K562 (cell line): Measurements from ENCODE around the gene PLEKHF1. TPM values are rescaled to one million over a fixed set of nuclear protein-coding genes. Genes with fewer than 3 reads are reported as not detected.

Experiments used
- FOXA1 ChIP-seq: fragments of 450-650 bp; IDR thresholded peaks from 2 replicates; pipeline ENCODE4 v1.6.1; 2016; ENCODE audit warnings: mild to moderate bottlenecking, borderline replicate concordance
- KDM1A ChIP-seq, 2 experiments: fragments of 450-650 bp; IDR thresholded peaks; 2 replicates each; pipeline ENCODE4 v1.6.1; 2016; ENCODE audit warnings: mild to moderate bottlenecking in 2 of 2
- MTA3 ChIP-seq: fragments of 450-650 bp; formaldehyde crosslinking; IDR thresholded peaks from 2 replicates; pipeline ENCODE4 v1.6.1; 2017; ENCODE audit warnings: mild to moderate bottlenecking, borderline replicate concordance
- NCOA6 ChIP-seq: fragments of 450-650 bp; IDR thresholded peaks from 2 replicates; pipeline ENCODE4 v1.6.1; 2017; ENCODE audit warnings: mild to moderate bottlenecking
- NFXL1 ChIP-seq: fragments of 450-650 bp; formaldehyde crosslinking; IDR thresholded peaks from 2 replicates; pipeline ENCODE4 v1.4.0; 2021; ENCODE audit warnings: mild to moderate bottlenecking
- NR4A1 ChIP-seq, 2 experiments: fragments of 250-450 bp in 1 of 2; fragments of 450-650 bp in 1 of 2; sonication (Bioruptor Pico) in 1 of 2; IDR thresholded peaks; 2 replicates each; pipeline versions ENCODE4 v1.4.0 to v1.6.1; 2016 to 2020; ENCODE audit warnings: mild to moderate bottlenecking in 2 of 2, missing compliant biosample characterization in 1 of 2, missing genetic modification characterization in 1 of 2, moderate library complexity in 1 of 2
- POLR2G ChIP-seq: fragments of 200-400 bp; formaldehyde crosslinking; IDR thresholded peaks from 2 replicates; pipeline ENCODE4 v1.6.1; 2017; ENCODE audit warnings: low read depth, mild to moderate bottlenecking, antibody characterized with exemption, low read length, moderate library complexity
- PPARD ChIP-seq: fragments of 250-450 bp; sonication (Bioruptor Pico); IDR thresholded peaks from 2 replicates; pipeline ENCODE4 v1.8.0; 2022; ENCODE audit warnings: inconsistent platforms, mild to moderate bottlenecking, moderate library complexity
- PRPF4 ChIP-seq: fragments of 200-400 bp; formaldehyde crosslinking; IDR thresholded peaks from one replicate; pipeline ENCODE4 v1.6.1; 2017; ENCODE audit warnings: low read length, low read depth, mild to moderate bottlenecking; ENCODE audit not compliant: insufficient read depth, poor library complexity, severe bottlenecking
- RBBP5 ChIP-seq: fragments of 200-600 bp; sonication (generic); IDR thresholded peaks from 2 replicates; pipeline ENCODE4 v1.6.1; 2012; ENCODE audit warnings: borderline replicate concordance, mild to moderate bottlenecking, low read length, control low read depth, inconsistent platforms; ENCODE audit not compliant: insufficient read depth, poor library complexity, severe bottlenecking
- RBM25 ChIP-seq: fragments of 200-400 bp; formaldehyde crosslinking; IDR thresholded peaks from 2 replicates; pipeline ENCODE4 v1.6.1; 2018; ENCODE audit warnings: low read length, low read depth, moderate library complexity; ENCODE audit not compliant: severe bottlenecking
- SOX6 ChIP-seq: fragments of 450-650 bp; IDR thresholded peaks from 2 replicates; pipeline ENCODE4 v1.6.1; 2014; ENCODE audit warnings: mild to moderate bottlenecking
- SREBF2 ChIP-seq: sonication (generic); formaldehyde crosslinking; IDR thresholded peaks from 2 replicates; pipeline ENCODE4 v1.4.0; 2020; ENCODE audit warnings: mild to moderate bottlenecking, missing genetic modification reagents
- STAT5B ChIP-seq: fragments of 250-450 bp; sonication (Bioruptor Pico); IDR thresholded peaks from 2 replicates; pipeline ENCODE4 v1.8.0; 2021; ENCODE audit warnings: mild to moderate bottlenecking, inconsistent platforms
- TAF15 ChIP-seq: fragments of 200-400 bp; formaldehyde crosslinking; IDR thresholded peaks from 2 replicates; pipeline ENCODE4 v1.6.1; 2017; ENCODE audit warnings: mild to moderate bottlenecking, low read depth, low read length, moderate library complexity
- ZNF311 ChIP-seq: fragments of 250-450 bp; sonication (Bioruptor Pico); IDR thresholded peaks from 2 replicates; pipeline ENCODE4 v1.4.0; 2020; ENCODE audit warnings: mild to moderate bottlenecking, moderate library complexity
- ZNF77 ChIP-seq: fragments of 250-450 bp; sonication (Bioruptor Pico); IDR thresholded peaks from 2 replicates; pipeline ENCODE4 v1.5.0; 2020
- polyA plus RNA-seq, 8 experiments: library from polyadenylated mRNA; depleted of rRNA in 4 of 8; stranded (reverse) in 5 of 8; unstranded in 3 of 8; fragments of >200 nt; fragmentation: Nextera tagmentation in 2 of 8; fragmentation: Illumina TruSeq in 1 of 8; extraction: Ambion mirVana in 2 of 8; extraction: Trizol in 1 of 8; gene quantifications; 2 replicates each; pipeline versions ENCODE4 v1.2.1 to v1.2.3, GENCODE V29; 2011 to 2014; ENCODE audit warnings: inconsistent platforms in 1 of 8, missing spikeins in 1 of 8
- total RNA-seq, 7 experiments: library from RNA; depleted of rRNA in 6 of 7; stranded (reverse); fragments of >200 nt in 6 of 7; fragmentation: Illumina TruSeq in 2 of 7; extraction: Trizol in 2 of 7; gene quantifications; 2 replicates each; pipeline versions ENCODE4 v1.2.1 to v1.2.3, GENCODE V29; 2011 to 2021; ENCODE audit warnings: low replicate concordance in 1 of 7
- TF ChIP-seq, protein P1 (sequence below), 2 experiments: fragments of 450-650 bp in 1 of 2; sonication (generic) in 1 of 2; formaldehyde crosslinking; conservative IDR thresholded peaks; 2 replicates each; pipeline versions ENCODE4 v1.4.0 to v1.8.1; 2020 to 2022; ENCODE audit warnings: mild to moderate bottlenecking in 1 of 2, missing genetic modification reagents in 1 of 2
- TF ChIP-seq, protein P2 (sequence below): fragments of 450-650 bp; formaldehyde crosslinking; IDR thresholded peaks from 2 replicates; pipeline ENCODE4 v1.4.0; 2020; ENCODE audit warnings: mild to moderate bottlenecking, mixed read lengths
- TF ChIP-seq, protein P3 (sequence below): sonication (generic); formaldehyde crosslinking; IDR thresholded peaks from 2 replicates; pipeline ENCODE4 v1.8.0; 2022; ENCODE audit warnings: mild to moderate bottlenecking, missing genetic modification reagents

PLEKHF1 gene
- total and polyA plus RNA-seq, 9 of the 15 experiments (the other 6 are each of a cell fraction or from before 2014, with no cell fraction given) = 0.07 to 13.4 (median 3.9) TPM; not detected in 1

DNA sequence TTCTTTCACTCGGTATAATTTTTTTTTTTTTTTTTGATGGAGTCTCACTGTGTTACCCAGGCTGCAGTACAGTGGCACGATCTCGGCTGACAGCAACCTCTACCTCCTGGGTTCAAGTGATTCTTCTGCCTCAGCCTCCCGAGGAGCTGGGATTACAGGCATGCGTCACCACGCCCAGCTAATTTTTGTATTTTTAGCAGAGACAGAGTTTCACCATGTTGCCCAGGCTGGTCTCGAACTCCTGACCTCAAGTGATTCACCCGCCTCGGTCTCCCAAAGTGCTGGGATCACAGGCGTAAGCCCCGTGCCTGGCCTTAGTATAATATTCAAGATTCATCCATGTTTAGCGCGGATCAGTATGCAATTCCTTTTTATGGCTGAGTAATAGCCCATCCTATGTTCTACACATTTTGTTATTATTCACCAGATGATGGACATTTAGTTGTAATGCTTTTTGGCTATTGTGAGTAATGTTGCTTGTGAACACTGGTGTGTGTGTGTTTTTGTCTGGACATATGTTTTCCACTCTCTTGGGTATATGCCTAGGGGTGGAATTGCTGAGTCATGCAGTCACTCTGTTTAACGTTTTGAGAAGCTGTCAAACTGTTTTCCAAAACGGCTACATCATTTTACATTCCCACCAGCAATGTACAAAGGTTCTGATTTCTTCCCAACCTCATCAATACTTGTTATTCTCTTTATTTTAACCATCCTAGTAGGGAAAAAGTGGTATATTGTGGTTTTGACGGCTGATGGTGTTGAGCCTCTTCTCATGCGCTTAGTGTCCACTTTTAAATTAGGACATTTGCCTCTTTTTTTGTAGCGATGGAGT is 22.9 kb downstream of the PLEKHF1 start (continued):
- TF ChIP-seq SOX6 (peak; percentile 25; the same call in 1 of the 2 replicates), POLR2G (no peak), ZNF311 (CRISPR knock-in tag) (no peak; the same call in 1 of the 2 replicates), PRPF4 (no peak), MTA3 (no peak), FOXA1 (no peak), TAF15 (no peak), PPARD (no peak), RBM25 (no peak), SREBF2 (CRISPR knock-in tag) (no peak), RBBP5 (no peak), NCOA6 (no peak), ZNF77 (CRISPR knock-in tag) (no peak), STAT5B (CRISPR knock-in tag) (no peak), NFXL1 (CRISPR knock-in tag) (no peak; the same call in 1 of the 2 replicates), NR4A1 (CRISPR knock-in tag; IDR thresholded peaks at IDR 0.05) (no peak), NR4A1 (tag; IDR thresholded peaks at IDR 0.05) (peak; percentile 83), KDM1A (IDR thresholded peaks at IDR 0.05) (no peak; a peak in 2 of 4 replicates)
- TF ChIP-seq, protein P1, sequence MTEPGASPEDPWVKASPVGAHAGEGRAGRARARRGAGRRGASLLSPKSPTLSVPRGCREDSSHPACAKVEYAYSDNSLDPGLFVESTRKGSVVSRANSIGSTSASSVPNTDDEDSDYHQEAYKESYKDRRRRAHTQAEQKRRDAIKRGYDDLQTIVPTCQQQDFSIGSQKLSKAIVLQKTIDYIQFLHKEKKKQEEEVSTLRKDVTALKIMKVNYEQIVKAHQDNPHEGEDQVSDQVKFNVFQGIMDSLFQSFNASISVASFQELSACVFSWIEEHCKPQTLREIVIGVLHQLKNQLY (CRISPR knock-in tag; conservative IDR thresholded peaks at IDR 0.05) = no peak
- TF ChIP-seq, protein P2, sequence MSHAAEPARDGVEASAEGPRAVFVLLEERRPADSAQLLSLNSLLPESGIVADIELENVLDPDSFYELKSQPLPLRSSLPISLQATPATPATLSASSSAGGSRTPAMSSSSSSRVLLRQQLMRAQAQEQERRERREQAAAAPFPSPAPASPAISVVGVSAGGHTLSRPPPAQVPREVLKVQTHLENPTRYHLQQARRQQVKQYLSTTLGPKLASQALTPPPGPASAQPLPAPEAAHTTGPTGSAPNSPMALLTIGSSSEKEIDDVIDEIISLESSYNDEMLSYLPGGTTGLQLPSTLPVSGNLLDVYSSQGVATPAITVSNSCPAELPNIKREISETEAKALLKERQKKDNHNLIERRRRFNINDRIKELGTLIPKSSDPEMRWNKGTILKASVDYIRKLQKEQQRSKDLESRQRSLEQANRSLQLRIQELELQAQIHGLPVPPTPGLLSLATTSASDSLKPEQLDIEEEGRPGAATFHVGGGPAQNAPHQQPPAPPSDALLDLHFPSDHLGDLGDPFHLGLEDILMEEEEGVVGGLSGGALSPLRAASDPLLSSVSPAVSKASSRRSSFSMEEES (CRISPR knock-in tag) = no peak
- TF ChIP-seq, protein P3, sequence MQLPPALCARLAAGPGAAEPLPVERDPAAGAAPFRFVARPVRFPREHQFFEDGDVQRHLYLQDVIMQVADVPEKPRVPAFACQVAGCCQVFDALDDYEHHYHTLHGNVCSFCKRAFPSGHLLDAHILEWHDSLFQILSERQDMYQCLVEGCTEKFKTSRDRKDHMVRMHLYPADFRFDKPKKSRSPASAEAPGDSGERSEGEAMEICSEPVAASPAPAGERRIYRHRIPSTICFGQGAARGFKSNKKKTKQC (CRISPR knock-in tag) = no peak
